Esophagus muscularis mucosa (tissue), 4 donors: ENCODE results near the gene CMTM5. TPM values are rescaled to one million over a fixed set of nuclear protein-coding genes. Genes with fewer than 3 reads are reported as not detected.

Source experiments
- DNase-seq: peaks from one replicate; pipeline ENCODE4 v3.0.0-alpha.2; 2017; ENCODE audit errors: extremely low spot score
- H3K27ac ChIP-seq, 4 donors: fragments of 200-600 bp; sonication (generic); replicated peaks in 1 of 4; 1 replicate in 3 of 4; 2 replicates in 1 of 4; pipeline ENCODE4 v1.5.1; 2016 to 2019; ENCODE audit warnings: mild to moderate bottlenecking in 1 of 4
- H3K27me3 ChIP-seq, 4 donors: fragments of 200-600 bp; sonication (generic); one replicate each; pipeline versions ENCODE4 v1.5.1 to v1.6.0; 2016 to 2019
- H3K36me3 ChIP-seq, 4 donors: fragments of 200-600 bp; sonication (generic); one replicate each; pipeline ENCODE4 v1.5.1; 2016 to 2019
- H3K4me1 ChIP-seq, 4 donors: fragments of 200-600 bp; sonication (generic); one replicate each; pipeline ENCODE4 v1.5.1; 2016 to 2019
- H3K4me3 ChIP-seq, 4 donors: fragments of 200-600 bp; sonication (generic); 1 replicate in 2 of 4; 2 replicates in 2 of 4; pipeline ENCODE4 v1.5.1; 2016 to 2019; ENCODE audit warnings: mild to moderate bottlenecking in 4 of 4, moderate library complexity in 1 of 4
- H3K9me3 ChIP-seq, 4 donors: fragments of 200-600 bp; sonication (generic); 1 replicate in 3 of 4; 2 replicates in 1 of 4; pipeline ENCODE4 v1.5.1; 2016 to 2019
- CTCF ChIP-seq, 3 experiments: fragments of 200-600 bp in 2 of 3; fragments of 450-650 bp in 1 of 3; sonication (generic) in 2 of 3; IDR thresholded peaks; one replicate each; pipeline ENCODE4 v1.5.1; 2017 to 2019; ENCODE audit warnings: antibody characterized with exemption in 3 of 3, mild to moderate bottlenecking in 2 of 3, moderate library complexity in 1 of 3
- EP300 ChIP-seq: sonication (generic); formaldehyde crosslinking; IDR thresholded peaks from one replicate; pipeline ENCODE4 v1.6.1; 2017; ENCODE audit warnings: antibody characterized with exemption
- POLR2A ChIP-seq: fragments of 450-650 bp; IDR thresholded peaks from one replicate; pipeline ENCODE4 v1.6.1; 2017; ENCODE audit warnings: antibody characterized with exemption, moderate library complexity, mild to moderate bottlenecking, low read depth
- POLR2AphosphoS5 ChIP-seq, 2 donors: sonication (generic); formaldehyde crosslinking; IDR thresholded peaks; one replicate each; pipeline ENCODE4 v1.6.1; 2017; ENCODE audit warnings: antibody characterized with exemption in 2 of 2
- WGBS: methylation state at CpG from one replicate; pipeline ENCODE4 v1.1.5; 2018; 5-methylcytosine and 5-hydroxymethylcytosine counted together
- intact Hi-C: fragments of 100-400 bp; cut with DNase I; formaldehyde crosslinking; loops from one replicate; pipeline ENCODE4 v1.15.1; 2023
- total RNA-seq, 4 donors: library from RNA; depleted of rRNA; stranded (reverse); fragments of >200 nt; gene quantifications; one replicate each; pipeline versions ENCODE4 v1.1.0 to v1.2.1, GENCODE V29; 2016

CMTM5 gene
- total RNA-seq, 4 donors from 2014 or later: 0.78 to 2.9 (median 1.9) TPM

GRCh38 chr14:23358042-23358441 is 18.8 kb upstream of the CMTM5 start:
- H3K27ac ChIP-seq: peak overlapping the region in 3 of 4 donors; percentile 4 to 55 (median 10)
- TF ChIP-seq POLR2AphosphoS5 (IDR thresholded peaks at IDR 0.05) (no peak), POLR2A (no peak), CTCF (IDR thresholded peaks at IDR 0.05) (no peak), EP300 (no peak)
- no peak for DNase-seq
- H3K9me3 ChIP-seq: no peaks in the 10 kb centered on the region
- H3K4me1 ChIP-seq: peaks cover under 1 to 55% (median 49%) of the 10 kb centered on the region in 4 donors
- intact Hi-C loops: no loop called here
- H3K36me3 ChIP-seq: peaks cover 0 to 47% (median 18%) of the 10 kb centered on the region in 4 donors
- no peaks in the 10 kb centered on the region for H3K27me3 ChIP-seq
- H3K4me3 ChIP-seq: no peak overlapping the region
- whole genome bisulfite sequencing: 58% methylated on average over 3 of the region's 3 CpGs

- Histone ChIP-seq H3K4me1 (peaks cover 5 to 56% (median 51%) of the 10 kb centered on the region in 4 donors), H3K27ac (peak overlapping the region; percentile 4 to 55 (median 18)), H3K27me3 (no peaks in the 10 kb centered on the region), H3K4me3 (no peak overlapping the region), H3K9me3 (no peaks in the 10 kb centered on the region), H3K36me3 (peaks cover 0 to 47% (median 18%) of the 10 kb centered on the region in 4 donors)
- DNase-seq: no peak
- WGBS: 85% methylated on average over 12 of the region's 12 CpGs
- TF ChIP-seq POLR2AphosphoS5 (IDR thresholded peaks at IDR 0.05): no peak
- TF ChIP-seq EP300: no peak
- no peak for TF ChIP-seq POLR2A
- TF ChIP-seq CTCF (IDR thresholded peaks at IDR 0.05): no peak
- intact Hi-C loops: no loop called here
Observed at GRCh38 chr14:23358553-23359166, 18.2 kb upstream of the CMTM5 start.

GRCh38 chr14:23359167-23359626 is 17.6 kb upstream of the CMTM5 start:
- H3K4me1 ChIP-seq: peaks cover 5 to 62% (median 56%) of the 10 kb centered on the region in 4 donors
- intact Hi-C loops: no loop called here
- no peaks in the 10 kb centered on the region for H3K9me3 ChIP-seq
- TF ChIP-seq POLR2AphosphoS5 (IDR thresholded peaks at IDR 0.05): no peak
- TF ChIP-seq EP300: no peak
- no peak for TF ChIP-seq CTCF (IDR thresholded peaks at IDR 0.05)
- no peak for TF ChIP-seq POLR2A
- WGBS: 77% methylated on average over 10 of the region's 11 CpGs
- no peaks in the 10 kb centered on the region for H3K27me3 ChIP-seq
- H3K36me3 ChIP-seq: peaks cover 0 to 47% (median 18%) of the 10 kb centered on the region in 4 donors
- no peak overlapping the region for H3K4me3 ChIP-seq
- DNase-seq: no peak
- H3K27ac ChIP-seq: peak overlapping the region in 3 of 4 donors; percentile 10 to 55 (median 26)

GRCh38 chr14:23359722-23360447 is 17.0 kb upstream of the CMTM5 start:
- H3K4me3 ChIP-seq: no peak overlapping the region
- H3K27me3 ChIP-seq: peaks cover 0 to 3% (median 0%) of the 10 kb centered on the region in 4 donors
- H3K9me3 ChIP-seq: no peaks in the 10 kb centered on the region
- H3K36me3 ChIP-seq: peaks cover 0 to 47% (median 18%) of the 10 kb centered on the region in 4 donors
- WGBS: 93% methylated on average over 15 of the region's 22 CpGs
- intact Hi-C loops: no loop called here
- no peak for DNase-seq
- H3K4me1 ChIP-seq: peaks cover 5 to 69% (median 63%) of the 10 kb centered on the region in 4 donors
- TF ChIP-seq EP300 (no peak), POLR2AphosphoS5 (IDR thresholded peaks at IDR 0.05) (no peak), CTCF (IDR thresholded peaks at IDR 0.05) (no peak), POLR2A (no peak)
- peak overlapping the region; percentile 26 to 55 (median 47) for H3K27ac ChIP-seq
